ENCODE measurements around the gene TEX14.

TEX14 gene

GRCh38 chr17:58516644-58517377 is 175.0 kb downstream of the TEX14 start:
- DNase-seq = no peak

- no peak for DNase-seq
Observed at GRCh38 chr17:58515286-58515685, 176.6 kb downstream of the TEX14 start.

GRCh38 chr17:58514770-58515157 is 177.1 kb downstream of the TEX14 start:
- DNase-seq = no peak

DNA sequence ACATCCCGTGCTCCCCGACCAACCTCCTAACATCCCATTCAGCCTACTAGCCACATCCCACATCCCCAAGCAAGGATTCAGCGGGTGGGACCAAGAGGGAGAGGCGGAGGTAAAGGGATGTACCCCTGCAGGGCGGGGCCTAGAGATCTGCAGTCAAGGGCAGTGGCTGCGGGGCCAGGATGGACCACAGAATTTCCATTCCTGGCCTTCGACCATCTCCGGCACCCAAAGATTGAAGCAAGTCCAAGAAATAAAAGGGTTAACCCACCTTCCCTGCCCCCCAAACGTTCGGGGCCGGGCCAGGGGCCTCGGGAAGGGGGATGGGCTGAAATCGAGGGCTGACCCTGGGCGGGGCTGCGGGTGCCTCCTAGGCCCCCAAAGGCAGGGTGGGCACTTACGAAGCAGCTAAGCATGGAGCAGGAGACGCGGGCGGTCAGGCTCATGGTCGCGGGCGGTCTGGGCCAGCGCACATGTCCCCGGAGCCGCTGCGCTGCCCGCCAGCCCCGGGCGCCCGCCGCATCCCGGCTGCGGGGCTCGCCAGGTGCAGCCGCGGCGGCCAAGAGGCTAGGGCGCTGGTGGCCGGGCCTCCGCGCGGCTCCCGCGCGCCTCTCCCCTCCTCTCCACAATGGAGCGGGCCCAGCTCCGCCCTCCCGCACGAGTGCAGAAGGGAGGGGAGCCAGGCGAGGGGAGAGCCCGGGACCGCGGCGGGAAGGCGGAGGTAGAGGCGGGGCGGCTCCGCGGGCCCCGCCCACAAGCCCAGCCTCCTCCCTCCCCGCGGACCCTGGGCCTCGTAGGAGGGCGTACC is 177.7 kb downstream of the TEX14 start, which contains the start of gene MTMR4:
TSS of gene MTMR4 (minus strand) at position 674 of the 805 bp plus-strand sequence. CDS start at position 443, 231 bp downstream.
- peak; percentile 75 for DNase-seq

DNA sequence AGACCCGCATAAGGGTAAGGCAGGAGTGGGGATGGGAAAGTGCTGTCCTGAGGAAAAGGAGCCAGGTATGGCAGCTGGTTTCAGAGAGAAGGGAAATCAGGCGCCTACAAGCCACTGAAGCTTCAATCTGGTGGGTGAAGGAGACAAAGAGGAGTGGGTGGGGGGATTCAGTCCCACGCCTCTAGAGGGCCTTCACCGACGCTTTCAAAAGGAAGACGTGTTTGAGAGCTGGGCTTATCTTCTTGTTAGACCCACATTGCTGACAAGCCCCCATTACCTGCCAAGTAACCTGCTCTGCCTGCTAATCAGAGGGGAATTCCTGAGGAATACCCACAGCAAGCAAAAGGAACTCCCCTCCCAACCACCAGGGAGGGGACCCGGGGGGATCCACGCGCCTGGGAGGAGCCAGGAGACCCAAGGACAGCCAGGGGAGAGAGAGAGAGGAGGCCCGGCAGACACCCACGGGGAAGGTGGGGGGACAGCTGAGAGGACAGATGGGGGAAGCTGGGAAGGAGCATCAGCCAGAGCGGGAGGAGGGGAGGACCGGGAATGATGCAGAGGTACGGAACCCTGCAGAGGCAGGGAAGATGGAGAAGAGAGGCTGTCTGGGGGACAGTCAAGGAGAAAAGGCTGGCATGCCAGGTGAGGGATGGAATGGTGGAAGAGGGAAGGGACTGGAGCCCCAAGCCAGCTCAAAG is 178.4 kb downstream of the TEX14 start:
- DNase-seq = no peak

DNA sequence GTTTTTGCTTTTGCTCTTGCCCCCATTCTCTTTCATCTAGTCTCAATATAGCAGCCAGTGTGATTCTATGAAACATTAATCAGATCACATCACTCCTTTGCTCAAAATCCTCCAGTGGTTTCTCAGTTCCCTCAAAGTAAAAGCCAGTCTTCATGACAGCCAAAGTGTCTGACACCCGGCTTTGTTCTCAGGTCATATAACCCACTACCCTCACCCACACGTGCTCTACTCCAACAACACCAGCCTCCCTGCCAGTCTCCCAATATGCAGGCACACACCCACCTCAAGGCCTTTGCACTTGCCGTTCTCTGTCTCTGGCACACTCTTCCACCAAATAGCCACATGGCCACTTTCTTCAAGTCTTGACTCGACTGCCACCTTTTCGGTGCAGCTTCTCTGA is 181.8 kb downstream of the TEX14 start:
- no peak for DNase-seq

DNA sequence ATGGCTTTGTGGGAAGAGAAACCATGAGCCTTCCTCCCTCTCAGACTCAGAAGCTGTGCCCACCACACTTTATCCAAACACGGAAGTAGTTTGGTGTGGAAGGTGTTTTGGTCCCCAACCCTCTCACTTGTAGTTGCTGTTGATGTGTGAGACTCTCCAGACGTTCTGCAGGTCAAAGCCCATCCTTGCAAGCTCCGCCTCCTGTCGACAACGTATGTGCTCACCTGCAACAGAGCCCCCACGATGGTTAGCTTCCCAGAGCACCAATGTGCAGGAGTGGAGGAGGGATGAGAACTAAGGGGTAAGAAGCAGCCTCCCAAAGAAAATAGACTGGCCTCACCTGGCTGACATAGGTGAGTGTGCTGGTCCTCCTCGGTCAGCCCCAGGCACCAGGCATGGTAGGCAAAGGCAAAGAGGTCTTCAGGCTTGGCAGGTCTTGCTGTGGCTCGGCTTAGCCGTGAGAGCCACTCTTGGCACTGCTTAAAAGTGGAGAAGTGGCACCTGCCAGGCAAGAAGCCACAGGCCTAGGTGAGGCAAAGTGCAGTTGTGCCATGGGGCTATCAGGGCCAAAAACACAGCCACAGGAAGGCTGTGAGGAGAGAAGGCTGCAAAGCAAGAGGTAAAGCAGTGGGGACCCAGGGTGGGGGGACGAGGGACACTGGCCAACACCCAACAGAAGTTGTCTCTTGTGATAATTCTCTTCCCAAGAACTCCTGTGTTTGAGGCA is 183.3 kb downstream of the TEX14 start:
- DNase-seq = no peak

DNA sequence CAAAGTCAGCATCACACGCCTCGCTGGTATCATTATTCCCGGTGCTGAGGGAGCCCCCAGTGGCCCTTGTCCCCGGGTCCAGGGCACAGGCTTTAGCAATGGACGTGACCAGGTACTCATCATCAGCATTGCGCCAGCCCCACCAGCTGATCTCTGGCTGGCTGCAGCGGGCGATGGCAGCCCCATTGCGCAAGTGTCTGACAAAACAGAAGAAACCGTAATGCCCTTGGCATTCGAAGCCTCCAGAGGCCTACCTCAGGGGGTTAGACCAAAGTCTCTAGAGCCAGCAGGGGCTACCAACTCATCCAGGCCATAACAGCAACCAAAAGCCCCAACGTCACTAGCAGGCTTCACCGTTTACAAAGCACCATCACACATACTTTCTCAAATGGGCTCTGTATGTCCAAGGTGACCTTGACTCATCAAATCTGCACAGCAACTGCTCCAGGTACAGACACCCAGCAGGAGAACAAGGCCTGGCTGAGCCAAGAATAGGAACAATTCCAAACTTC is 184.7 kb downstream of the TEX14 start:
- no peak for DNase-seq

All from NCI-H1105 treated with DMSO at 0.1 percent for 48 hours (cell line).